CMK (cell line): ENCODE data around the gene ZMYND15.
"Not testable (repeated sequence)": the region's sequence is repeated elsewhere in the genome, so short reads cannot be mapped to it uniquely, and the experiment has no call there.

Experiments used
- DNase-seq: peaks from one replicate; pipeline ENCODE4 v3.0.0-alpha.2; 2010; ENCODE audit warnings: low read depth

The ZMYND15 gene

DNA sequence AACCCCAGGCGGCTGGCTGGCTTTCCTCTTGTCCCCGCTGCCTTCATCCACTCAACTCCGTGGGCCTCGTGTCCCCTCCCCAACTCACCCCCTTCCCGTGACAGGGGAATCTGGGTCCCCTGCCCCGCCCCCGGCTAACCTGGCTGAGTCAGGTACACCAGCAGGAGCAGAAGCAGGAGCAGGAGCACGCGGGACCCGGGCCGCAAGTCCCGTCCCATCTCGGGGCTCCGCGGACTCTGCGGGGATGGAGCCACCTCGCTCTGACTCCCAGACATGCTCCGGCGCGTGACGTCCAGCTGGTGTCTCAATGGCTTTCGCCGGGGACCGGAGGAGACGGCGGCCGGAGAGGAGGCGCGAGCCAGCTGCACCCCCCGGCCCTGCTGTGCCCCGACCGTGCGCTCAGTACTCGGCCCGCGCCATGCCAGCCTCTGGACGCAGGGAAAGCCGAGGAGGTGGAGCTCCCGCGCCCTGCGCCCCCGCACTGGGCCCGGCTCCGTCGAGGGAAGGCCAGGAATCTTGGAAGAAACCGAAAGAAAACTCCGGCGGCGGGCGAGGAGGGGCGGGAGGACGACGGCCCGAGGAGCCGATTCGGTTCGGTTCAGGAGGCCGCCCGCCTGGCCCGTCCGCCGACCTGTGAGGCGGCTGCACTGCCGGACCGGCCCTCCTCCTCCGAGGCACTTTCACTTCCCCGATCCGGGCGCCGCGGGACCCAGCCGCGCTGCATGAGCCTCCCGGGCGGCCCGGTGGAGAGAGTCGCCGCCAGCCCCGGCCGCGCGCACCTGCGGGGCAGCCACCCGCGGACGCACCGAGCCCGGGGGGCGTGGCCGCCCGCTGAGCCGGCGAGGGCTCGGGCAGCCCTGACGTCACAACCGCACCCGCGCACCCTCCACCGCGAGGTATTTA lies at the start of gene ZMYND15, which contains the start of gene CXCL16:
Gene ZMYND15 (plus strand): TSS at position 712 of the 903 bp plus-strand sequence. CDS start 716 bp downstream, outside the sequence.
Gene CXCL16 (minus strand): TSS at position 807 of the 903 bp plus-strand sequence. CDS start 589 bp downstream, at position 218.
- DNase-seq = no peak

GRCh38 chr17:4689872-4690271 lies 49.8 kb upstream of the ZMYND15 start:
- DNase-seq = not testable (repeated sequence)

DNA sequence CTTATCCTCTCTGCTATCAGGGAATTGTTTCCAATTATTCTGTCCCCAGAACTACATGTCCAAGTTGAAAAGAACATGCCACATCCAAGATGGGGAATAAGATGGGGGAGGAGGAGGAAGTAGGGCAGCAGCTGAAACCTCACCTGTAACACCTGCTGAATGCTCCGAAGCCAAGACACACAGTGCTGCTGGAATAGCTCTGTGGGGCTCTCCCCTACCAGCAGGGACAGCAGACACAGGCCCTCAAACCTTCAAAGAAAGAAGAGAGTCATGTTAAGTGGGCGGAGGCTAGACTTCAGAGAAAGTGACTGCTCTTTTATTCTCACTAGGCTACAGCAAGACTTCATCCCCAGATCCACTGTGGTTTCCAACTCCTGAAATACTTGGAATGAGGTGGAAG lies 48.9 kb upstream of the ZMYND15 start:
- DNase-seq = no peak

GRCh38 chr17:4691686-4692085 lies 47.9 kb upstream of the ZMYND15 start:
- DNase-seq = no peak

DNA sequence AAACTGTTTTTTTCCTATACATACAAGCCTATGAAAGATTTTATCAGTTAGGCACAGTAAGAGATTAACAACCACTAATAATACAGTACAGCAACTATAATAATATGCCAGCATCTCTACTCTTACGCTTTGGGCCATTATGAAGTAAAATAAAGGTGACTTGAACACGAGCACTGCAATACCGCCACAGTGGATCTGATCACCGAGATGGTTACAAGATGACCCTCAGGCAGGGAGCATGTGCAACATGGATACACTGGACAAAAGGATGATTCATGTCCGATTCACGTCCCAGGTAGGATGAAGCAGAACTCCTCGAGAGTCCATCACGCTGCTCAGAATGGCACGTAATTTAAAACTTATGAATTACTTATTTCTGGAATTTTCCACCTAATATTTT lies 46.2 kb upstream of the ZMYND15 start:
- no peak for DNase-seq

GRCh38 chr17:4696437-4696805 lies 43.2 kb upstream of the ZMYND15 start:
- no peak for DNase-seq

- DNase-seq = not testable (repeated sequence)
Measured at GRCh38 chr17:4699401-4700056, 40.1 kb upstream of the ZMYND15 start.

GRCh38 chr17:4701116-4701515 lies 38.5 kb upstream of the ZMYND15 start:
- no peak for DNase-seq

GRCh38 chr17:4703330-4703691 lies 36.3 kb upstream of the ZMYND15 start:
- no peak for DNase-seq

DNA sequence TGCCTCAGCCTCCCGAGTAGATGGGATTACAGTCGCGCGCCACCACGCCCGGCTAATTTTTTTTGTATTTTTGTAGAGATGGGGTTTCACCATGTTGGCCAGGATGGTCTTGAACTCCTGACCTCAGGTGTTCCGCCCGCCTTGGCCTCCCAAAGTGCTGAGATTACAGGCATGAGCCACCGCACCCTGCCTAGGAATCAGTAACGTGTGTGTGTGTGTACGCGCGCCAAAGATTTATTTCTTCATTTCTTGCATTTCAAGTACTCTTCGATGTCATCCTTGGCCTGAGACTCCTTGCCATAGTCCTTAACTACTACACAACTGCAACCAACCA lies 35.1 kb upstream of the ZMYND15 start:
- not testable (repeated sequence) for DNase-seq

GRCh38 chr17:4704991-4705390 lies 34.6 kb upstream of the ZMYND15 start:
- DNase-seq = no peak

- no peak for DNase-seq
Measured at GRCh38 chr17:4706121-4706520, 33.5 kb upstream of the ZMYND15 start.

GRCh38 chr17:4708436-4708835 lies 31.2 kb upstream of the ZMYND15 start:
- no peak for DNase-seq

DNA sequence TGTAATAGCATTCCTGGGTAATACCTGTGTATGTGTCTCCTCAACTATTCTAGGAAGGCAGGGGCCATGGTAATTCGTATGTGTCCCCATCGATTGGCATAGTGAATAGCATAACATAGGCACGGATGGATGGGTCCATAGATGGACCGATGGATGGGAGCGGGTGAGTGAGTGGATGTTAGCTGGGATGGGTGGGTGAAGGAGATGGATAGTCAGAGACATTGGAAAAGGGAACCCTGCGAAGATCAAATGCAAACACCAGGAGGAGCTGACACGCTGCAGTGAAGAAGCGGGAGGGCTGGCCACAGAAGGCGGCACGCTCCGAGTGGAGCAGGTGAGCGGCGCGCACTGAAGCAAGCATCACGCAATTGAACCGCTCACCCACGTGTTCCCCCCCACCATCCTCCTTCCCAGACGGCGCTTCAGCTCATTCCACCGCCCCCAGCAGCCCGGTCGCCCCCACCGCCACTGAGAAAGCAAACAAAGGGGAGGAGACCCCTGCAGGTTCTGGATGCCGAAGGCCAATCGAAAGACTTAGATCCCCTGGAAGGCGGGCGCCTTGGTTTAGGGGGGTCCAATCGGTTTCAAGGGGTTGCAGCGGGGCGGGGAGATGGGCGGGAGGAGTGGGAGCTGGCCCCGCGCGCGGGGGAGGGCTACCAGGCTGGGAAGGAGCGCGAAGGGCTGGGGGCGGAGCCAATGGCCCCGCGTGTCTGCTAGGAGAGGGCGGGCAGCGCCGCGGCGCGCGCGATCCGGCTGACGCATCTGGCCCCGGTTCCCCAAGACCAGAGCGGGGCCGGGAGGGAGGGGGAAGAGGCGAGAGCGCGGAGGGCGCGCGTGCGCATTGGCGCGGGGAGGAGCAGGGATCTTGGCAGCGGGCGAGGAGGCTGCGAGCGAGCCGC lies 29.6 kb upstream of the ZMYND15 start, which contains the start of gene ARRB2:
Gene ARRB2 (plus strand): TSS at position 839 of the 899 bp plus-strand sequence. CDS start 90 bp downstream, outside the sequence.
- DNase-seq = peak; percentile 92

DNA sequence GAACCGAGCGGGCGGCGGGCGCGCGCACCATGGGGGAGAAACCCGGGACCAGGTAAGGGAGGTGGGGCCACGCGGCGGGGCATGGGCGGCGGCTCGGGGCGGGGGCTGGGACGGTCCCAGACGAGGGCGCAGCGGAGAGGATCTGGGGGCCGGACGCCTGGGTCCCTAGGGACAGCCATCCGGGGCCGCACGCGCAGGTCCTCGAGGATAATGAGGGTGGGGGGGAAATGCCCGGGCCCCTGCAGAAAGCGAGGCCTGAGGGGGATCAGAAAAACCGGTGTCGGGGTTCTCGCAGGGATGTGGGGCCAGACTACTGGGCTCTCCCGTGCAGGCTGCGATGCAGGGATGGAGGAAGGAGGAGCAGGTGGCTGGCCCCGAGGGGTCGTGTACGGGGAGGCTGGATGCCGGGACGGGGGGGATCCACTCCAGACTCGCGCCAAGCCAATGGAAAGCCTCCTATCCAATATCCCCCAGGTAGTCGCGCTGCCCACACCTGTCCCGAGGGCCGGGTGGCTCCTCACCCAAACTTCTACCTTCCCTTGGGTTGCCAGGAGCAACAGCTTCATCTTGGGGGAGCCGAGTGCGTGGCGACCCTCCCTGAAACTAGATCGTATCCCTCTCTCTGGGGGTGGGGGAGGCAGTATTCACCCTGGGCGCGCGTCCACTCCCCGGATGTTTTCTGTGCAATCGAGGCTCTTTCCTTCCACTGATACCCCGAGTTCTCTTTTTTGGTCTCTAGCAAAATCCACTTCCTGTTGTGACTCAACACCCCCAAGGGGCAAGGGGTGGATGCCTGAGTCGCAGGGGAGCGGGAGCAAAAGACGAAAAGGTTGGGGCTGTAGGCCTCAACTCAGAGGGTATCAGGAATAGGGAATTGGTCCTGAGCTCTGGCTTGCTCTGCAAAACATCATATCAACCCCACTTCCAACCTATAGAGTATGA lies 28.7 kb upstream of the ZMYND15 start:
- DNase-seq = no peak

GRCh38 chr17:4711661-4712181 lies 27.9 kb upstream of the ZMYND15 start:
- DNase-seq = no peak

GRCh38 chr17:4712526-4712925 lies 27.1 kb upstream of the ZMYND15 start:
- no peak for DNase-seq

DNA sequence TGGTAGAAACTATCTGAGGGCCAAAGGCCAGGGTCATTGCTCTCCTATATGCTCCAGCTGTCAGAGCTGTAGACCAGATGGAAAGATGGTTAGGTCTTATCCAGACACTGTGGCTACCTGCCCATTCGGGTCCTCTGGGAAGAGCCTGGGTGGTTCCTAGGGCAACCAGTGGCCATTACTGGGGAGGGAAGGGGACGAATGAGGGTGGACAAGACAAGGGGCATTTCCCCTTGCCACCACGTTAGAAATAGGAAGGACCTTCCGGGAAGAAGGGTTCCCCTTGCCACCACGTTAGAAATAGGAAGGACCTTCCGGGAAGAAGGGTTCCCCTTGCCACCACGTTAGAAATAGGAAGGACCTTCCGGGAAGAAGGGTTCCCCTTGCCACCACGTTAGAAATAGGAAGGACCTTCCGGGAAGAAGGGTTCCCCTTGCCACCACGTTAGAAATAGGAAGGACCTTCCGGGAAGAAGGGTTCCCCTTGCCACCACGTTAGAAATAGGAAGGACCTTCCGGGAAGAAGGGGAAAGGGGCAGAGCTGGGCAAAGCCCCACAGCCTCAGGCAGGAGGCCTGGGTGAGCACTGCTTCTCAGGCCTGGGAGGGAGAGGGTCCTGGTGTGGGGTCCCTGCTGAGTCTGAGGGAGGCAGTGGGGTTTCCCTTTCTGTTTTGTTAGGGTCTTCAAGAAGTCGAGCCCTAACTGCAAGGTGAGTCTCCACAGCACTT lies 25.1 kb upstream of the ZMYND15 start:
- DNase-seq = not testable (repeated sequence)

DNA sequence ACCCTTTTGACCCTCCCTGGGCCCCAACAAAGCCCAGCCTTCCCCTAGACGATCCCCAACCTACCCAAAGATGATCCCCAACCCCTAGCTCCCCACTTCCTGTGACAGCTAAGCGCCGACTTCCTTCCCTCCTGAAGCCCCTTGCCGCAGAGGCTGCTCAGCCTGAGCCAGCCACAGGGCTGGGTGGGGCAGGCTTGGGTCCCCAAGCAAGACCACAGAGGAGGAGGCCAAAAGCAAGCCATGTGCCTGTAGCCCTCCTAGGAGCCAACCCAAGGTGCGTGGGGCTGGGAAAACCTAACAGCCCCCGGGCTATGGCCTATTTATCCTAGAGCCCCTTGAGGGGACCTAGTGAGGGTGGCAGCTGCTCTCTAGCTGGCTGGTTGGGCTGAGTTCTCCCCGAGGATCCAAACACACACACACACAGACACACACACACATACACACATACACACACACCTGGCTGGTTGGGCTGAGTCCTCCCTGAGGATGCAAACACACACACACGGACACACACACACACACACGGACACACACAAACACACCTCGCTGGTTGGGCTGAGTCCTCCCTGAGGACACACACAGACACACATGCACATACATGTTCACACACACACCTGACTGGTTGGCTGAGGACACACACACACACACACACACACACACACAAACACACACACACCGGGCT lies 24.4 kb upstream of the ZMYND15 start:
- no peak for DNase-seq

- DNase-seq = no peak
Measured at GRCh38 chr17:4716081-4716480, 23.6 kb upstream of the ZMYND15 start.
